Adipocyte (in vitro differentiated cells): Measurements from ENCODE around the gene SETD1B.
"Not testable (repeated sequence)": the region's sequence is repeated elsewhere in the genome, so short reads cannot be mapped to it uniquely, and the experiment has no call there.

ENCODE experiments used
- DNase-seq: peaks from one replicate; pipeline ENCODE4 v3.0.0-alpha.2; 2015; ENCODE audit warnings: low read depth
- H3K27me3 ChIP-seq: replicated peaks from 2 replicates; pipeline ENCODE4 v1.7.0; 2013; ENCODE audit warnings: mild to moderate bottlenecking, low read length, moderate library complexity; ENCODE audit not compliant: control insufficient read depth, insufficient read depth
- H3K36me3 ChIP-seq: 2 replicates; pipeline ENCODE4 v1.7.0; 2013; ENCODE audit warnings: low read length, mild to moderate bottlenecking, moderate library complexity; ENCODE audit not compliant: control insufficient read depth, insufficient read depth, severe bottlenecking
- H3K4me1 ChIP-seq: 2 replicates; pipeline ENCODE4 v1.7.0; 2013; ENCODE audit warnings: mild to moderate bottlenecking, low read length, moderate library complexity; ENCODE audit not compliant: control insufficient read depth, insufficient read depth
- H3K4me3 ChIP-seq: 2 replicates; pipeline ENCODE4 v1.7.0; 2013; ENCODE audit warnings: mild to moderate bottlenecking, low read length, moderate library complexity
- H3K9ac ChIP-seq: 2 replicates; pipeline ENCODE4 v1.7.0; 2013; ENCODE audit warnings: mild to moderate bottlenecking, low read length, moderate library complexity
- H3K9me3 ChIP-seq: 2 replicates; pipeline ENCODE4 v1.7.0; 2013; ENCODE audit warnings: mild to moderate bottlenecking, low read length, moderate library complexity; ENCODE audit not compliant: control insufficient read depth

Gene SETD1B

GRCh38 chr12:121781998-121782979, 21.5 kb upstream of the SETD1B start:
- H3K9ac ChIP-seq = peak overlapping the region; percentile 54
- H3K27me3 ChIP-seq = no peaks in the 10 kb centered on the region
- peak overlapping the region; percentile 41 for H3K4me3 ChIP-seq
- no peaks in the 10 kb centered on the region for H3K9me3 ChIP-seq
- DNase-seq = peak; percentile 62
- H3K36me3 ChIP-seq = no peaks in the 10 kb centered on the region
- peaks cover 32% of the 10 kb centered on the region for H3K4me1 ChIP-seq

- no peaks in the 10 kb centered on the region for H3K36me3 ChIP-seq
- no peak overlapping the region for H3K4me3 ChIP-seq
- no peak for DNase-seq
- no peaks in the 10 kb centered on the region for H3K9me3 ChIP-seq
- peak overlapping the region; percentile 20 for H3K9ac ChIP-seq
- H3K4me1 ChIP-seq = peaks cover 32% of the 10 kb centered on the region
- H3K27me3 ChIP-seq = no peaks in the 10 kb centered on the region
These were observed 20.0 kb upstream of the SETD1B start for GRCh38 chr12:121783766-121784165.

- H3K9me3 ChIP-seq = no peaks in the 10 kb centered on the region
- no peaks in the 10 kb centered on the region for H3K27me3 ChIP-seq
- H3K36me3 ChIP-seq = no peaks in the 10 kb centered on the region
- DNase-seq = peak; percentile 59
- peaks cover 32% of the 10 kb centered on the region for H3K4me1 ChIP-seq
- peak overlapping the region; percentile 8 for H3K4me3 ChIP-seq
- H3K9ac ChIP-seq = no peak overlapping the region
These were observed 19.3 kb upstream of the SETD1B start for GRCh38 chr12:121784460-121784859.

GRCh38 chr12:121786440-121786825, 17.4 kb upstream of the SETD1B start:
- Histone ChIP-seq H3K9me3 (no peaks in the 10 kb centered on the region), H3K4me3 (no peak overlapping the region), H3K4me1 (peaks cover 30% of the 10 kb centered on the region), H3K27me3 (no peaks in the 10 kb centered on the region), H3K36me3 (no peaks in the 10 kb centered on the region), H3K9ac (no peak overlapping the region)
- peak; percentile 75 for DNase-seq

GRCh38 chr12:121787063-121788025, 16.5 kb upstream of the SETD1B start:
- Histone ChIP-seq H3K4me1 (peaks cover 21% of the 10 kb centered on the region), H3K9ac (no peak overlapping the region), H3K9me3 (no peaks in the 10 kb centered on the region), H3K4me3 (no peak overlapping the region), H3K36me3 (no peaks in the 10 kb centered on the region), H3K27me3 (no peaks in the 10 kb centered on the region)
- no peak for DNase-seq

- Histone ChIP-seq H3K4me1 (peaks cover 19% of the 10 kb centered on the region), H3K9me3 (no peaks in the 10 kb centered on the region)
- no peak for DNase-seq
These were observed 15.5 kb upstream of the SETD1B start for GRCh38 chr12:121788176-121788818.

GRCh38 chr12:121789233-121789781, 14.5 kb upstream of the SETD1B start:
- H3K36me3 ChIP-seq = no peaks in the 10 kb centered on the region
- peaks cover 21% of the 10 kb centered on the region for H3K4me1 ChIP-seq
- H3K27me3 ChIP-seq = no peaks in the 10 kb centered on the region
- H3K9ac ChIP-seq = no peak overlapping the region
- H3K4me3 ChIP-seq = no peak overlapping the region
- H3K9me3 ChIP-seq = no peaks in the 10 kb centered on the region
- DNase-seq = no peak

More at GRCh38 chr12:121788176-121788818, 15.5 kb upstream of the SETD1B start:
- no peak overlapping the region for H3K9ac ChIP-seq
- H3K4me3 ChIP-seq = no peak overlapping the region
- H3K36me3 ChIP-seq = no peaks in the 10 kb centered on the region
- no peaks in the 10 kb centered on the region for H3K27me3 ChIP-seq

- Histone ChIP-seq H3K9me3 (no peaks in the 10 kb centered on the region), H3K27me3 (no peaks in the 10 kb centered on the region), H3K9ac (no peak overlapping the region), H3K4me1 (peaks cover 21% of the 10 kb centered on the region), H3K4me3 (no peak overlapping the region), H3K36me3 (no peaks in the 10 kb centered on the region)
- no peak for DNase-seq
These were observed 13.7 kb upstream of the SETD1B start for GRCh38 chr12:121789800-121790728.

GRCh38 chr12:121790785-121791184, 13.0 kb upstream of the SETD1B start:
- H3K9me3 ChIP-seq, DNase-seq, H3K9ac ChIP-seq, H3K36me3 ChIP-seq, H3K27me3 ChIP-seq, H3K4me3 ChIP-seq: not testable (repeated sequence)
- H3K4me1 ChIP-seq = peaks cover 27% of the 10 kb centered on the region
